OCI-LY3 (cell line): ENCODE results near the gene BRWD1.

Experiments used
- H2AFZ ChIP-seq: fragments of 200-600, 300-600 bp; shearing (Covaris generic); 2 replicates; pipeline ENCODE4 v1.6.0; 2014; ENCODE audit warnings: antibody characterized with exemption, low read depth, low read length
- H3K27ac ChIP-seq: fragments of 200-600, 300-600 bp; sonication (generic); 2 replicates; pipeline ENCODE4 v1.5.1; 2014; ENCODE audit warnings: mild to moderate bottlenecking, low read length, moderate library complexity, mixed read lengths
- H3K27me3 ChIP-seq: fragments of 200-600, 300-600 bp; sonication (generic); 2 replicates; pipeline ENCODE4 v1.6.1; 2014; ENCODE audit warnings: low read depth, low read length, mixed read lengths
- H3K36me3 ChIP-seq: fragments of 200-600, 300-600 bp; sonication (generic); replicated peaks from 2 replicates; pipeline ENCODE3; 2014; ENCODE audit warnings: low read depth, low read length, mixed read lengths
- H3K4me1 ChIP-seq: fragments of 300-600, 200-600 bp; sonication (generic); 2 replicates; pipeline ENCODE4 v1.6.1; 2014; ENCODE audit warnings: low read length, mixed read lengths
- H3K4me2 ChIP-seq: fragments of 200-600, 300-600 bp; sonication (generic); 2 replicates; pipeline ENCODE4 v1.6.1; 2014; ENCODE audit warnings: low read length, mixed read lengths
- H3K4me3 ChIP-seq: fragments of 300-600, 200-600 bp; sonication (generic); 2 replicates; pipeline ENCODE4 v1.5.1; 2014; ENCODE audit warnings: antibody characterized with exemption, mild to moderate bottlenecking, low read length, moderate library complexity
- H3K79me2 ChIP-seq: fragments of 300-600, 200-600 bp; shearing (Covaris generic); 2 replicates; pipeline ENCODE4 v1.6.1; 2014; ENCODE audit warnings: mild to moderate bottlenecking, low read length, mixed read lengths
- H3K9ac ChIP-seq: fragments of 300-600, 200-600 bp; shearing (Covaris generic); 2 replicates; pipeline ENCODE4 v1.6.0; 2014; ENCODE audit warnings: mild to moderate bottlenecking, low read length, moderate library complexity
- H3K9me3 ChIP-seq: fragments of 200-600, 300-600 bp; shearing (Covaris generic); 2 replicates; pipeline ENCODE4 v1.6.1; 2014; ENCODE audit warnings: low read length, mixed read lengths; ENCODE audit not compliant: insufficient read depth
- H4K20me1 ChIP-seq: fragments of 200-600, 300-600 bp; sonication (generic); 2 replicates; pipeline ENCODE4 v1.6.1; 2016; ENCODE audit warnings: low read length, mixed read lengths; ENCODE audit not compliant: insufficient read depth
- EZH2phosphoT487 ChIP-seq: fragments of 200-600 bp; shearing (Covaris generic); IDR thresholded peaks from 2 replicates; pipeline ENCODE4 v1.6.1; 2018; ENCODE audit warnings: antibody characterized with exemption, mixed run types, low read depth
- TF ChIP-seq, protein P1 (sequence below): fragments of 200-600, 300-600 bp; sonication (generic); IDR thresholded peaks from 2 replicates; pipeline ENCODE4 v1.5.1; 2014; ENCODE audit warnings: antibody characterized with exemption, low read length, low read depth

BRWD1 gene

DNA sequence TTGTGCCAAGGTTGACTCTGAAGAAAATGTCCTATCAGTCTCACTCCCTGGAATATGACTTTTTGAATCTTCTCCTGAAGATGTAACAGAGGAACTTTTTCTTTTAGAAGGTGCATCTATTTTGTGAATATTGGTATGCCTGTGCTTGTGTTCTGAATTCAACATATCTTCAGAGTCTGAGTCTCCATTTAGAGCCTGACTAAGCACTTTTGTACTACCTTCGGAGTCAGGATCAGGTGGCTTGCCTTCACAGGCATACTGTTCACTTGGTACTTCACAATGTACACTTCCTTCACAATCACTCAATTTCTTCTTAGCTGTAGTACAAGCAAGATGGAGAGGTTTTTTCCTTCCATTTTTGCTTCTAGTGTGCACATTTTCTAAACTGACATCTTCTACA is 116.6 kb downstream of the BRWD1 start:
- Histone ChIP-seq H3K36me3 (peaks cover 25% of the 10 kb centered on the region), H3K4me2 (no peak overlapping the region), H3K9ac (no peak overlapping the region), H4K20me1 (no peaks in the 10 kb centered on the region), H3K27me3 (no peaks in the 10 kb centered on the region), H3K4me3 (no peak overlapping the region), H3K79me2 (no peaks in the 10 kb centered on the region), H3K9me3 (no peaks in the 10 kb centered on the region), H3K27ac (no peak overlapping the region), H3K4me1 (no peaks in the 10 kb centered on the region), H2AFZ (no peak overlapping the region)
- TF ChIP-seq EZH2phosphoT487: no peak
- TF ChIP-seq, protein P1, sequence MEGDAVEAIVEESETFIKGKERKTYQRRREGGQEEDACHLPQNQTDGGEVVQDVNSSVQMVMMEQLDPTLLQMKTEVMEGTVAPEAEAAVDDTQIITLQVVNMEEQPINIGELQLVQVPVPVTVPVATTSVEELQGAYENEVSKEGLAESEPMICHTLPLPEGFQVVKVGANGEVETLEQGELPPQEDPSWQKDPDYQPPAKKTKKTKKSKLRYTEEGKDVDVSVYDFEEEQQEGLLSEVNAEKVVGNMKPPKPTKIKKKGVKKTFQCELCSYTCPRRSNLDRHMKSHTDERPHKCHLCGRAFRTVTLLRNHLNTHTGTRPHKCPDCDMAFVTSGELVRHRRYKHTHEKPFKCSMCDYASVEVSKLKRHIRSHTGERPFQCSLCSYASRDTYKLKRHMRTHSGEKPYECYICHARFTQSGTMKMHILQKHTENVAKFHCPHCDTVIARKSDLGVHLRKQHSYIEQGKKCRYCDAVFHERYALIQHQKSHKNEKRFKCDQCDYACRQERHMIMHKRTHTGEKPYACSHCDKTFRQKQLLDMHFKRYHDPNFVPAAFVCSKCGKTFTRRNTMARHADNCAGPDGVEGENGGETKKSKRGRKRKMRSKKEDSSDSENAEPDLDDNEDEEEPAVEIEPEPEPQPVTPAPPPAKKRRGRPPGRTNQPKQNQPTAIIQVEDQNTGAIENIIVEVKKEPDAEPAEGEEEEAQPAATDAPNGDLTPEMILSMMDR: no peak

DNA sequence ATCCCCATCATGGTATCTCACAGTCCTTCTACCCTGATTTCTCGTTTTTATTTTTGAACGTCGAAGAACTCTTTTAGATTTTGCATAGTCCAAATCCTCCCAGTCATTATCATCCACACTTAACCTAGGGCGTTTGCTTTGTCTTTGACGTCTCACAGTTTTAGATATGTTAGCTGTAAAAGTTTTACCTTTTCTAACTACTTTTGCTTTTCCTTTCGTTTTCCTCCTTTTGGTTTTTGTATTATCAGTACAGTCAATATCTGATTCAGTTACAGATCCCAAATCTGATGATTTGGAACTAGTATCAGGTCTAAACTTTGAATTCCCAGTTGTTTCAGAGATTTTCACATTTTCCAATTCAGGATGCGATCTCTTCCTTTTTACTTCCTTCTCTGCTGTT is 117.1 kb downstream of the BRWD1 start:
- Histone ChIP-seq H4K20me1 (no peaks in the 10 kb centered on the region), H3K4me1 (no peaks in the 10 kb centered on the region), H3K4me2 (no peak overlapping the region), H2AFZ (no peak overlapping the region), H3K27me3 (no peaks in the 10 kb centered on the region), H3K9me3 (no peaks in the 10 kb centered on the region), H3K36me3 (peaks cover 24% of the 10 kb centered on the region), H3K79me2 (no peaks in the 10 kb centered on the region), H3K27ac (no peak overlapping the region), H3K4me3 (no peak overlapping the region), H3K9ac (no peak overlapping the region)
- no peak for TF ChIP-seq EZH2phosphoT487
- TF ChIP-seq, protein P1: no peak

DNA sequence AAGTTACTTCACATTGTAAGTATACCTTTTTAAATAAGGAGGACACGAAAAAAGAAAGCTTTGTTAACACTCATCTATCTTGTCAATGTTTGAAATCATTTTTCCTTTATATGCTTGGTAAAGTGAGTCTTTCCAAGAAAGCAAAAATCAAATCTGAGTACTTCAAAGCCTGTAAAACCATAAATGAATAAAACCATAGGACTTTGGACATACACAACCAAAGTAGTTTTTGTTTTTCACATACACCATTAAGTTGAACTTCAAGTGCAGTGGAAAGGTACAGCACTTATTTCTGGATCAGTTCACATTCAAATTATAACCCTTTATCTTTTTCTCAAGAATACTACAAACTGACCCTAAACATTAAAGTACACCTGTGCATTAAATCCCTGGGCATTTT is 120.1 kb downstream of the BRWD1 start:
- Histone ChIP-seq H3K27me3 (no peaks in the 10 kb centered on the region), H3K9me3 (no peaks in the 10 kb centered on the region), H3K36me3 (peaks cover 13% of the 10 kb centered on the region), H3K9ac (no peak overlapping the region), H3K79me2 (no peaks in the 10 kb centered on the region), H3K4me1 (no peaks in the 10 kb centered on the region), H3K4me2 (no peak overlapping the region), H4K20me1 (no peaks in the 10 kb centered on the region), H3K4me3 (no peak overlapping the region), H2AFZ (no peak overlapping the region), H3K27ac (no peak overlapping the region)
- TF ChIP-seq, protein P1: no peak
- no peak for TF ChIP-seq EZH2phosphoT487

DNA sequence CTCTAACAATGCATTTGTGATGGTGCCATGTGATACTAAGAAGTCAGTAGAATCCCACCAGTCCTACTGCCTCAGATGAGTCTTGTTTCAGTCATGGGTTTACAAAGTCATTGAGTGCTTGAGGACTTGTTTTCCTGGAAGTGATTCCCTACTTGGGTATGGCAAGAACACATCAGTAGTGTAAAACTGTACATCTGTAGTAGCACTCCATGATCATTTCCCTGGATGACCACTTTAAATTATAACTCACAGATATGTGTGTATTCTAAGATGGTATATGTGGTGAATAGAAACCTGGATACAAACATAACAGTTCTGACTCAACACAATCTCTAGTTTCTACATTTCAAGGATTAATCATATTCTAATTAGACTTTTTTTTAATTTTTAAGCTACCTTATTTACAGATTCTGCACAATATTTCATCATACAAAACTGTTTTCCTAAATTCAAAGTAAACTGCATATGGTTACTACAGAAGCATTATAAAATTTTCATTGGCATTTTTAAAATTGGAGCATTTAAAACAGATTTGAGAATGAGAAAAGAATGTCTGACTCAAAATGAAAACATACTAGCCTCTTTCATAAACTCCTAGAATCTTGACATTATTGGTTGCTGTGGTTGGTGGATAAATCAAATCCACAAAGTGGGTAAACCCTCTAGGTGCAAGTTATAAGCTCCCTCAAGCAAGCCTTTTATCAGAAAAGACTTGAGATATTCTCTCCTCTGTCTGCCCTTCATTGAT is 123.4 kb downstream of the BRWD1 start:
- Histone ChIP-seq H3K27ac (no peak overlapping the region), H3K4me3 (no peak overlapping the region), H2AFZ (no peak overlapping the region), H4K20me1 (no peaks in the 10 kb centered on the region), H3K36me3 (no peaks in the 10 kb centered on the region), H3K4me1 (0 out of 2 replicates have a peak, but pooled peaks cover 3% of the 10 kb centered on the region), H3K4me2 (no peak overlapping the region), H3K9me3 (no peaks in the 10 kb centered on the region), H3K9ac (no peak overlapping the region), H3K27me3 (no peaks in the 10 kb centered on the region), H3K79me2 (no peaks in the 10 kb centered on the region)
- TF ChIP-seq, protein P1: no peak
- TF ChIP-seq EZH2phosphoT487: no peak
